Small intestine (tissue), 7 donors: ENCODE measurements around the gene GPHB5. TPM values are rescaled to one million over a fixed set of nuclear protein-coding genes. Genes with fewer than 3 reads are reported as not detected.
A peak's percentile ranks its signal among the peaks of the same experiment; 100 is the strongest.
"Not testable (repeated sequence)": the region's sequence is repeated elsewhere in the genome, so short reads cannot be mapped to it uniquely, and the experiment has no call there.

ENCODE experiments used
- DNase-seq, 2 donors: peaks; one replicate each; pipeline versions ENCODE4 v3.0.0 to v3.0.0-alpha.2; 2013
- FAIRE-seq: peaks from 2 replicates; lab custom pipeline; 2012; peaks lifted over from hg19 to GRCh38; lab: Jason Lieb, UNC
- H3K27ac ChIP-seq, 3 donors: one replicate each; pipeline ENCODE4 v1.5.1; 2013; ENCODE audit warnings: low read length in 2 of 3, mild to moderate bottlenecking in 2 of 3, control low read depth in 1 of 3, inconsistent platforms in 1 of 3, low read depth in 1 of 3, moderate library complexity in 1 of 3
- H3K27me3 ChIP-seq, 3 donors: one replicate each; pipeline ENCODE4 v1.6.1; 2013; ENCODE audit warnings: low read length in 3 of 3, inconsistent platforms in 1 of 3; ENCODE audit not compliant: control insufficient read depth in 3 of 3, insufficient read depth in 3 of 3
- H3K36me3 ChIP-seq, 3 donors: one replicate each; pipeline ENCODE4 v1.6.1; 2013; ENCODE audit warnings: low read length in 3 of 3, inconsistent platforms in 1 of 3, low read depth in 1 of 3, mild to moderate bottlenecking in 1 of 3, moderate library complexity in 1 of 3; ENCODE audit not compliant: control insufficient read depth in 3 of 3, insufficient read depth in 2 of 3
- H3K4me1 ChIP-seq, 3 donors: one replicate each; pipeline ENCODE4 v1.6.1; 2013; ENCODE audit warnings: low read length in 2 of 3, inconsistent platforms in 1 of 3, low read depth in 1 of 3, mild to moderate bottlenecking in 1 of 3, moderate library complexity in 1 of 3; ENCODE audit not compliant: control insufficient read depth in 3 of 3, insufficient read depth in 2 of 3
- H3K4me3 ChIP-seq, 3 donors: one replicate each; pipeline ENCODE4 v1.5.1; 2013; ENCODE audit warnings: low read length in 3 of 3, control low read depth in 1 of 3, inconsistent platforms in 1 of 3, low read depth in 1 of 3, mild to moderate bottlenecking in 1 of 3, moderate library complexity in 1 of 3
- H3K9me3 ChIP-seq, 2 donors: one replicate each; pipeline ENCODE4 v1.6.1; 2013; ENCODE audit warnings: low read depth in 1 of 2, low read length in 1 of 2; ENCODE audit not compliant: control insufficient read depth in 2 of 2, insufficient read depth in 1 of 2
- WGBS, 3 donors: extraction: QIAGEN DNeasy Blood & Tissue Kit; methylation state at CpG; one replicate each; pipeline ENCODE4 v1.1.7; 2013; 5-methylcytosine and 5-hydroxymethylcytosine counted together
- polyA plus RNA-seq, 4 donors: library from polyadenylated mRNA; stranded (reverse) in 3 of 4; unstranded in 1 of 4; fragments of 200-250 nt in 3 of 4; fragments of 120-200 nt in 1 of 4; gene quantifications; one replicate each; pipeline versions ENCODE4 v1.2.1 to v1.2.3, GENCODE V29; 2013
- donor health status: healthy with polysubstance abuse.
- donor health status: control.
- donor health status: control.
- donor health status: Bipolar disorder and iron deficiency.
- donor health status: healthy.

Gene GPHB5
- polyA plus RNA-seq, 4 donors, result not detected

- Histone ChIP-seq H3K4me3 (no peak overlapping the region), H3K9me3 (no peaks in the 10 kb centered on the region), H3K36me3 (no peaks in the 10 kb centered on the region), H3K27ac (no peak overlapping the region), H3K27me3 (no peaks in the 10 kb centered on the region), H3K4me1 (no peaks in the 10 kb centered on the region)
- FAIRE-seq (no peak), DNase-seq (no peak)
- 57 to 69% (median 61%) methylated on average over 7 of the region's 7 CpGs for WGBS, 3 donors
Measured at GRCh38 chr14:63342371-63342770, 23.6 kb upstream of the GPHB5 start.

GRCh38 chr14:63328787-63329737 lies 10.3 kb upstream of the GPHB5 start:
- Histone ChIP-seq H3K4me1 (no peaks in the 10 kb centered on the region), H3K27ac (no peak overlapping the region), H3K4me3 (no peak overlapping the region), H3K27me3 (peaks cover 0 to 7% (median 0%) of the 10 kb centered on the region in 3 donors), H3K9me3 (peaks cover 0 to 4% of the 10 kb centered on the region in 2 donors), H3K36me3 (no peaks in the 10 kb centered on the region)
- no peak for DNase-seq
- no peak for FAIRE-seq
- 60 to 73% (median 72%) methylated on average over 6 of the region's 6 CpGs for WGBS, 3 donors

- Histone ChIP-seq H3K9me3 (no peaks in the 10 kb centered on the region), H3K4me3 (no peak overlapping the region), H3K4me1 (no peaks in the 10 kb centered on the region), H3K27me3 (peaks cover 0 to 7% (median 0%) of the 10 kb centered on the region in 3 donors), H3K36me3 (no peaks in the 10 kb centered on the region), H3K27ac (no peak overlapping the region)
- no peak for DNase-seq
- no peak for FAIRE-seq
- 71 to 88% (median 73%) methylated on average over 5 of the region's 5 CpGs for WGBS, 3 donors
Measured at GRCh38 chr14:63326840-63327239, 8.1 kb upstream of the GPHB5 start.

- Histone ChIP-seq H3K4me1 (no peaks in the 10 kb centered on the region), H3K9me3 (no peaks in the 10 kb centered on the region), H3K4me3 (no peak overlapping the region), H3K27me3 (peaks cover 0 to 3% (median 0%) of the 10 kb centered on the region in 3 donors), H3K27ac (no peak overlapping the region), H3K36me3 (no peaks in the 10 kb centered on the region)
- WGBS, 3 donors, result 61 to 67% (median 67%) methylated on average over 9 of the region's 9 CpGs
- no peak for FAIRE-seq
- no peak for DNase-seq
Measured at GRCh38 chr14:63322897-63323573, 4.3 kb upstream of the GPHB5 start.

- Histone ChIP-seq H3K4me3 (no peak overlapping the region), H3K9me3 (no peaks in the 10 kb centered on the region), H3K4me1 (no peaks in the 10 kb centered on the region), H3K27ac (no peak overlapping the region), H3K36me3 (no peaks in the 10 kb centered on the region), H3K27me3 (peaks cover 0 to 1% (median 0%) of the 10 kb centered on the region in 3 donors)
- 90 to 99% (median 90%) methylated on average over 1 of the region's 1 CpG for WGBS, 3 donors
- DNase-seq (no peak), FAIRE-seq (no peak)
Measured at GRCh38 chr14:63322472-63322871, 3.7 kb upstream of the GPHB5 start.

GRCh38 chr14:63308723-63309317 lies 9.9 kb downstream of the GPHB5 start:
- FAIRE-seq, result no peak
- no peaks in the 10 kb centered on the region for H3K4me1 ChIP-seq
- WGBS, 3 donors, result 47 to 57% (median 47%) methylated on average over 7 of the region's 7 CpGs
- no peak overlapping the region for H3K4me3 ChIP-seq
- no peak overlapping the region for H3K27ac ChIP-seq
- no peaks in the 10 kb centered on the region for H3K27me3 ChIP-seq
- DNase-seq, result peak; percentile 7 to 8
- H3K36me3 ChIP-seq, result no peaks in the 10 kb centered on the region
- no peaks in the 10 kb centered on the region for H3K9me3 ChIP-seq

GRCh38 chr14:63304429-63304828 lies 14.3 kb downstream of the GPHB5 start:
- not testable (repeated sequence) for DNase-seq, H3K36me3 ChIP-seq, H3K9me3 ChIP-seq, H3K27ac ChIP-seq, FAIRE-seq, H3K4me1 ChIP-seq, H3K27me3 ChIP-seq, H3K4me3 ChIP-seq
- WGBS, 3 donors, result 88 to 89% (median 89%) methylated on average over 5 of the region's 5 CpGs

GRCh38 chr14:63301891-63302534 lies 16.7 kb downstream of the GPHB5 start:
- Histone ChIP-seq H3K36me3 (no peaks in the 10 kb centered on the region), H3K9me3 (no peaks in the 10 kb centered on the region), H3K27ac (no peak overlapping the region), H3K27me3 (peaks cover 0 to 3% (median 0%) of the 10 kb centered on the region in 3 donors), H3K4me1 (no peaks in the 10 kb centered on the region), H3K4me3 (no peak overlapping the region)
- no peak for DNase-seq
- FAIRE-seq, result no peak
- 65 to 69% (median 68%) methylated on average over 10 of the region's 10 CpGs for WGBS, 3 donors
